ENCODE data around the gene BBOX1.

The BBOX1 gene

DNA sequence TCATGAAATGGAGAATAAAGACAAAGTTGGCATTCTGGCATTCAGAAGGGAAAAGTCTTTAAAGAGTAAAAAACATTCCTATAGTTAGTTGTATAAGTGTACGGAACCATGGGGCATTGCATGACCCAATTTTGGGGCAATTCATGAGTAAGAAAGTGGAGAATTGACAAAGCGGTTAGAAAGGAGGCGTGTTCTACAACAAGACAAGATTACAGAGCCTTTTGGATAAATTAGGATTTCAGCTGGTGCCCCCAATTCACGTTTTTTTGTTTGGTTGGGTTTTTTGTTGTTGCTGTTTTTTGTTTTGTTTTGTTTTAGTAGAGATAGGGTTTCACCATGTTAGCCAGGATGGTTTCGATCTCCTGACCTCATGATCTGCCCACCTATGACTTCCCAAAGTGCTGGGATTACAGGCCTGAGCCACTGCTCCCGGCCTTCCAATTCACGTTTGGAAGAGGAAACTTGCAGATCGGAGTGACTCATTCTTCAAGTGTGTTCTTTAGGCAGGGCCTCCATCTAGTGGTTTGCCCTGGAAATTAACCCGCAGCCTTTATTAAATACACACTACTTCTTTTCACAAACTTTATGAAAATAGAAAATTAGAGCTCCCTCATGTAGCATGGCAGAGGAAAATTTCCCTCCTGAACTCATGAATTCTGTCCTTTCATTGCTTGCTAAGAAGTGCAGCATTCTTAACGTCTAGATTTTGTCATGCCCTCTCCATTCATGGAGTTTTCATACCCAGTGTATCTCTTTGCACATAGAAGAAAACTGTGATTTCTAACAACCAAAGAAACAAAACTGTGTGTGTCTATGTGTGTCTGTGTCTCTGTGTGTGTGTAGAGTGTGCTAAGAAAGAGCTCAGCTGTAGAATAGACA lies 118.1 kb downstream of the BBOX1 start:
- TF ChIP-seq, protein P1, sequence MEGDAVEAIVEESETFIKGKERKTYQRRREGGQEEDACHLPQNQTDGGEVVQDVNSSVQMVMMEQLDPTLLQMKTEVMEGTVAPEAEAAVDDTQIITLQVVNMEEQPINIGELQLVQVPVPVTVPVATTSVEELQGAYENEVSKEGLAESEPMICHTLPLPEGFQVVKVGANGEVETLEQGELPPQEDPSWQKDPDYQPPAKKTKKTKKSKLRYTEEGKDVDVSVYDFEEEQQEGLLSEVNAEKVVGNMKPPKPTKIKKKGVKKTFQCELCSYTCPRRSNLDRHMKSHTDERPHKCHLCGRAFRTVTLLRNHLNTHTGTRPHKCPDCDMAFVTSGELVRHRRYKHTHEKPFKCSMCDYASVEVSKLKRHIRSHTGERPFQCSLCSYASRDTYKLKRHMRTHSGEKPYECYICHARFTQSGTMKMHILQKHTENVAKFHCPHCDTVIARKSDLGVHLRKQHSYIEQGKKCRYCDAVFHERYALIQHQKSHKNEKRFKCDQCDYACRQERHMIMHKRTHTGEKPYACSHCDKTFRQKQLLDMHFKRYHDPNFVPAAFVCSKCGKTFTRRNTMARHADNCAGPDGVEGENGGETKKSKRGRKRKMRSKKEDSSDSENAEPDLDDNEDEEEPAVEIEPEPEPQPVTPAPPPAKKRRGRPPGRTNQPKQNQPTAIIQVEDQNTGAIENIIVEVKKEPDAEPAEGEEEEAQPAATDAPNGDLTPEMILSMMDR (IDR thresholded peaks at IDR 0.05; ENCODE audit: insufficient read depth, low read length, poor library complexity, severe bottlenecking) = peak; percentile 56
- TF ChIP-seq EZH2phosphoT487 (conservative IDR thresholded peaks at IDR 0.05; ENCODE audit: low read length) = no peak
- no peaks in the 10 kb centered on the region for H3K79me2 ChIP-seq (ENCODE audit: insufficient read depth, low read length)
- H3K9ac ChIP-seq (ENCODE audit: low read length) = no peak overlapping the region
- H4K20me1 ChIP-seq (ENCODE audit: low read depth, low read length) = no peaks in the 10 kb centered on the region
- H3F3A ChIP-seq (ENCODE audit: insufficient read depth) = no peaks in the 10 kb centered on the region
- H3K36me3 ChIP-seq (ENCODE audit: low read length) = no peaks in the 10 kb centered on the region
- H3K9me2 ChIP-seq (replicated peaks; ENCODE audit: insufficient read depth, low read length) = no peaks in the 10 kb centered on the region
- no peak overlapping the region for H3K27ac ChIP-seq (ENCODE audit: low read depth, low read length)
- no peaks in the 10 kb centered on the region for H3K27me3 ChIP-seq (ENCODE audit: low read length)
- no peak overlapping the region for H3K4me2 ChIP-seq (ENCODE audit: low read depth, low read length, poor library complexity, severe bottlenecking)
- no peak overlapping the region for H2AFZ ChIP-seq (ENCODE audit: low read depth, low read length, severe bottlenecking)
- H3K9me3 ChIP-seq (ENCODE audit: insufficient read depth, low read length) = no peaks in the 10 kb centered on the region
- H3K4me3 ChIP-seq (ENCODE audit: insufficient read depth, low read length, poor library complexity, severe bottlenecking) = no peak overlapping the region

DNA sequence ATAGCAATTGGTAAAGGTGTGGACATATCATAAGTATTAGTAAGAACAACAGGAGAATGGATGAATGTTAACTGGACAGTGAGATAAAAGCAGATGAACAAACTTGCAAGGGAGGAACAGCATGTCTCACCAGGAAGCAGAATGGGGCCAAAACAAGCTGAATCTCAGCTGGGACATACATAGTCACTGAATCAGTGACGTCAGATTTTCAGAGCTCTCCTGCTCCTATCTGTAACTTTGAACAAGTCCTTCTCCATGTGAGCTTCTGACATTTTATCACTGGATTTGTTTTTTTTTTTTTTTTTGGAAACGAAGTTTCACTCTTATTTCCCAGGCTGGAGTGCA lies 118.7 kb downstream of the BBOX1 start:
- Histone ChIP-seq H3K9ac (ENCODE audit: low read length) (no peak overlapping the region), H3F3A (ENCODE audit: insufficient read depth) (no peaks in the 10 kb centered on the region), H3K4me3 (ENCODE audit: insufficient read depth, low read length, poor library complexity, severe bottlenecking) (no peak overlapping the region), H3K79me2 (ENCODE audit: insufficient read depth, low read length) (no peaks in the 10 kb centered on the region), H2AFZ (ENCODE audit: low read depth, low read length, severe bottlenecking) (no peak overlapping the region), H3K9me2 (replicated peaks; ENCODE audit: insufficient read depth, low read length) (no peaks in the 10 kb centered on the region), H4K20me1 (ENCODE audit: low read depth, low read length) (no peaks in the 10 kb centered on the region), H3K27ac (ENCODE audit: low read depth, low read length) (no peak overlapping the region), H3K9me3 (ENCODE audit: insufficient read depth, low read length) (no peaks in the 10 kb centered on the region), H3K27me3 (ENCODE audit: low read length) (no peaks in the 10 kb centered on the region), H3K4me2 (ENCODE audit: low read depth, low read length, poor library complexity, severe bottlenecking) (no peak overlapping the region), H3K36me3 (ENCODE audit: low read length) (no peaks in the 10 kb centered on the region)
- TF ChIP-seq, protein P1 (IDR thresholded peaks at IDR 0.05; ENCODE audit: insufficient read depth, low read length, poor library complexity, severe bottlenecking) = no peak
- TF ChIP-seq EZH2phosphoT487 (conservative IDR thresholded peaks at IDR 0.05; ENCODE audit: low read length) = no peak

DNA sequence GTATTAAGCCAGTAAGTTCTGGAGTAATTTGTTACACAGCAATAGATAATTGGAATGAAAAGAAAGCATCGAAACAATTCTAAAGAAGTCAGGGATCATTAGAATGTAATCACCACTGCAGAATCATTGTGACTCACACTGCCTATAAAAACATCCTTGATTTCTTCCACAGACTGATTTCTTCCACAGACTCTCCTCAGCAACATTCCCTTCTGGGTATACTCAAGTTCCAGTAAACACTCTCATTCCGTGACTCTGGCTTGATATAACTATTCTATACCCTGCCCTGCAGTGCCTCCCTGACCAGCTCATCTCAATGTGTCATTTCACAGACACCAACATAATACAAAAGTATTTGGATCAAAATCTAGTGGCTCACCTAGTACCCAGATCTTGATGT lies 120.5 kb downstream of the BBOX1 start:
- H3F3A ChIP-seq (ENCODE audit: insufficient read depth) = no peaks in the 10 kb centered on the region

More for the DNA sequence above, 120.5 kb downstream of the BBOX1 start:
- Histone ChIP-seq H3K4me2 (ENCODE audit: low read depth, low read length, poor library complexity, severe bottlenecking) (no peak overlapping the region), H3K36me3 (ENCODE audit: low read length) (no peaks in the 10 kb centered on the region), H3K27me3 (ENCODE audit: low read length) (no peaks in the 10 kb centered on the region), H2AFZ (ENCODE audit: low read depth, low read length, severe bottlenecking) (no peak overlapping the region), H4K20me1 (ENCODE audit: low read depth, low read length) (no peaks in the 10 kb centered on the region), H3K79me2 (ENCODE audit: insufficient read depth, low read length) (no peaks in the 10 kb centered on the region), H3K9ac (ENCODE audit: low read length) (no peak overlapping the region), H3K9me2 (replicated peaks; ENCODE audit: insufficient read depth, low read length) (no peaks in the 10 kb centered on the region), H3K9me3 (ENCODE audit: insufficient read depth, low read length) (no peaks in the 10 kb centered on the region), H3K4me3 (ENCODE audit: insufficient read depth, low read length, poor library complexity, severe bottlenecking) (no peak overlapping the region), H3K27ac (ENCODE audit: low read depth, low read length) (no peak overlapping the region)
- no peak for TF ChIP-seq EZH2phosphoT487 (conservative IDR thresholded peaks at IDR 0.05; ENCODE audit: low read length)
- TF ChIP-seq, protein P1 (IDR thresholded peaks at IDR 0.05; ENCODE audit: insufficient read depth, low read length, poor library complexity, severe bottlenecking) = no peak

All from SU-DHL-6 (cell line).